Keratinocyte (primary cell): ENCODE measurements around the gene DCAF7. TPM values are rescaled to one million over a fixed set of nuclear protein-coding genes. Genes with fewer than 3 reads are reported as not detected.

Experiments used
- DNase-seq: peaks from one replicate; pipeline ENCODE4 v3.0.0-alpha.2; 2011; ENCODE audit warnings: low read depth, missing footprints, low spot score
- FAIRE-seq: peaks from 2 replicates; lab custom pipeline; 2011; peaks lifted over from hg19 to GRCh38; lab: Jason Lieb, UNC
- H2AFZ ChIP-seq: 2 replicates; pipeline ENCODE4 v1.6.0; 2012; ENCODE audit warnings: low read length, control low read depth, inconsistent platforms; ENCODE audit not compliant: control insufficient read depth
- H3K27ac ChIP-seq: 2 replicates; pipeline ENCODE4 v1.5.1; 2011; ENCODE audit warnings: low read length; ENCODE audit not compliant: control insufficient read depth, insufficient read depth
- H3K27me3 ChIP-seq: 3 replicates; pipeline ENCODE4 v1.6.0; 2011; ENCODE audit warnings: low read length; ENCODE audit not compliant: control insufficient read depth, insufficient read depth; ENCODE audit errors: extremely low read depth
- H3K36me3 ChIP-seq, 2 experiments: 2 replicates in 1 of 2; 3 replicates in 1 of 2; pipeline ENCODE4 v1.5.1; 2011; ENCODE audit warnings: low read length in 2 of 2, mild to moderate bottlenecking in 1 of 2; ENCODE audit not compliant: control insufficient read depth in 2 of 2, insufficient read depth in 2 of 2; ENCODE audit errors: extremely low read depth in 1 of 2
- H3K4me1 ChIP-seq: 3 replicates; pipeline ENCODE4 v1.5.1; 2011; ENCODE audit warnings: low read length; ENCODE audit not compliant: control insufficient read depth, insufficient read depth; ENCODE audit errors: extremely low read depth
- H3K4me2 ChIP-seq: 3 replicates; pipeline ENCODE4 v1.6.0; 2011; ENCODE audit warnings: low read depth, low read length; ENCODE audit not compliant: control insufficient read depth, insufficient read depth; ENCODE audit errors: extremely low read depth
- H3K4me3 ChIP-seq, 3 experiments: fragments of 200-600 bp in 1 of 3; sonication (generic) in 1 of 3; 2 replicates in 2 of 3; 3 replicates in 1 of 3; pipeline ENCODE4 v1.5.1; 2011 to 2016; ENCODE audit warnings: low read length in 3 of 3, mild to moderate bottlenecking in 3 of 3, control low read depth in 2 of 3, inconsistent platforms in 1 of 3, low read depth in 1 of 3, mixed read lengths in 1 of 3, mixed run types in 1 of 3, moderate library complexity in 1 of 3; ENCODE audit not compliant: control insufficient read depth in 2 of 3, insufficient read depth in 2 of 3; ENCODE audit errors: extremely low read depth in 1 of 3
- H3K79me2 ChIP-seq: 2 replicates; pipeline ENCODE4 v1.6.0; 2012; ENCODE audit warnings: low read length; ENCODE audit not compliant: control insufficient read depth, insufficient read depth
- H3K9ac ChIP-seq: 3 replicates; pipeline ENCODE4 v1.6.0; 2011; ENCODE audit warnings: low read length; ENCODE audit not compliant: control insufficient read depth, insufficient read depth; ENCODE audit errors: extremely low read depth
- H3K9me1 ChIP-seq: 3 replicates; pipeline ENCODE4 v1.6.0; 2011; ENCODE audit warnings: low read length; ENCODE audit not compliant: control insufficient read depth, insufficient read depth; ENCODE audit errors: extremely low read depth
- H3K9me3 ChIP-seq: 2 replicates; pipeline ENCODE4 v1.5.1; 2012; ENCODE audit warnings: low read depth, low read length; ENCODE audit not compliant: control insufficient read depth
- H4K20me1 ChIP-seq: 3 replicates; pipeline ENCODE4 v1.6.0; 2011; ENCODE audit warnings: low read length; ENCODE audit not compliant: control insufficient read depth, insufficient read depth; ENCODE audit errors: extremely low read depth
- CTCF ChIP-seq, 3 experiments: IDR thresholded peaks in 1 of 3; conservative IDR thresholded peaks in 1 of 3; optimal IDR thresholded peaks in 1 of 3; 2 replicates in 2 of 3; 3 replicates in 1 of 3; pipeline versions ENCODE3 to v1.5.1; 2011; ENCODE audit warnings: low read length in 3 of 3, mild to moderate bottlenecking in 3 of 3, moderate library complexity in 2 of 3, control low read depth in 1 of 3, inconsistent platforms in 1 of 3; ENCODE audit not compliant: insufficient read depth in 2 of 3; ENCODE audit errors: extremely low read depth in 1 of 3
- EZH2 ChIP-seq: IDR thresholded peaks from one replicate; pipeline ENCODE4 v1.6.1; 2012; ENCODE audit warnings: inconsistent platforms, mild to moderate bottlenecking, low read length, moderate library complexity
- dilution Hi-C: fragments of 300-500 bp; cut with MboI; formaldehyde crosslinking; loops from one replicate; pipeline ENCODE4 v1.7.0; 2020; ENCODE audit warnings: low sequenced_read_pairs; ENCODE audit not compliant: extremely low pct_ligation_motif_present
- polyA plus RNA-seq, 5 experiments: library from polyadenylated mRNA; depleted of rRNA in 3 of 5; stranded (reverse) in 3 of 5; stranded (forward) in 1 of 5; unstranded in 1 of 5; fragments of >200 nt; gene quantifications; 1 replicate in 1 of 5; 2 replicates in 3 of 5; 3 replicates in 1 of 5; pipeline versions ENCODE4 v1.2.1 to v1.2.3, GENCODE V29; 2011 to 2012; ENCODE audit warnings: missing spikeins in 2 of 5, low read depth in 1 of 5, low replicate concordance in 1 of 5

The DCAF7 gene
- polyA plus RNA-seq, 1 donor (not counting 4 experiments of a cell fraction or from before 2014, with no cell fraction given): 32.6 TPM

- no peak overlapping the region for H3K27ac ChIP-seq
- DNase-seq (no peak), FAIRE-seq (no peak)
- no peak overlapping the region for H2AFZ ChIP-seq
- H3K9me1 ChIP-seq: no peaks in the 10 kb centered on the region
- H4K20me1 ChIP-seq: no peaks in the 10 kb centered on the region
- H3K4me3 ChIP-seq: no peak overlapping the region
- no peaks in the 10 kb centered on the region for H3K4me1 ChIP-seq
- peaks cover 8 to 26% of the 10 kb centered on the region in 2 experiments for H3K36me3 ChIP-seq
- H3K4me2 ChIP-seq: no peak overlapping the region
- TF ChIP-seq EZH2 (no peak), CTCF (optimal IDR thresholded peaks at IDR 0.05 in 1 of 3, IDR thresholded peaks at IDR 0.05 in 1 of 3, conservative IDR thresholded peaks at IDR 0.05 in 1 of 3; ENCODE audit: extremely low read depth in 1 of 3, insufficient read depth in 2 of 3, low read length in 3 of 3) (no peak)
- no peaks in the 10 kb centered on the region for H3K79me2 ChIP-seq
- H3K27me3 ChIP-seq: no peaks in the 10 kb centered on the region
- dilution Hi-C loops: no loop called here
- no peak overlapping the region for H3K9ac ChIP-seq
- H3K9me3 ChIP-seq: no peaks in the 10 kb centered on the region
These were observed 83.5 kb downstream of the DCAF7 start for GRCh38 chr17:63633742-63634141.

DNA sequence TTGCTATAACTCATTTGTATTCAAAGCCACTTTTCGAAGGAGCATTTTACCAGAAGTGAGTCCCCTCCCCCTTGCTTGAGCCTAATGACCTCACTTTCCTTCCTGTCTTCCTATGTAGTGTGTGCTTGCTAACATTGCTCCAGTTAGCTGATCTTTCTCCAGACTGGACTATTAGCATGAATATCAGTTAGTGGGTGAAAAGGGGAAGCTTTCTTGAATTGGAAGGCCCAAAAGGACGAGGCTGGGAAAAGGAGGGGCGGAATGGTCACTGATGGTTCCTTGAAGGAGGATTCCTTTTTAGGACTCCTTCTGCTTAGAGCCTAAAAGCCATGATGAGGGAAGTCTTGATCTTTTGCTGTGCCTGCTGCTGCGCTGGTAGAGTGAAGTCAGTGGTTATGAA lies 83.9 kb downstream of the DCAF7 start:
- Histone ChIP-seq H3K79me2 (no peaks in the 10 kb centered on the region), H3K9me3 (no peaks in the 10 kb centered on the region), H4K20me1 (no peaks in the 10 kb centered on the region), H3K4me2 (no peak overlapping the region), H3K4me1 (no peaks in the 10 kb centered on the region), H3K36me3 (peaks cover 8 to 26% of the 10 kb centered on the region in 2 experiments), H3K9me1 (no peaks in the 10 kb centered on the region), H3K27ac (no peak overlapping the region), H2AFZ (no peak overlapping the region), H3K27me3 (no peaks in the 10 kb centered on the region), H3K4me3 (no peak overlapping the region), H3K9ac (no peak overlapping the region)
- TF ChIP-seq EZH2 (no peak), CTCF (optimal IDR thresholded peaks at IDR 0.05 in 1 of 3, IDR thresholded peaks at IDR 0.05 in 1 of 3, conservative IDR thresholded peaks at IDR 0.05 in 1 of 3; ENCODE audit: extremely low read depth in 1 of 3, insufficient read depth in 2 of 3, low read length in 3 of 3) (no peak)
- FAIRE-seq (no peak), DNase-seq (no peak)
- dilution Hi-C loops: no loop called here
